ENCODE measurements around the gene HDC. TPM values are rescaled to one million over a fixed set of nuclear protein-coding genes. Genes with fewer than 3 reads are reported as not detected.

HDC gene
- total RNA-seq, 2 donors from 2014 or later = not detected

DNA sequence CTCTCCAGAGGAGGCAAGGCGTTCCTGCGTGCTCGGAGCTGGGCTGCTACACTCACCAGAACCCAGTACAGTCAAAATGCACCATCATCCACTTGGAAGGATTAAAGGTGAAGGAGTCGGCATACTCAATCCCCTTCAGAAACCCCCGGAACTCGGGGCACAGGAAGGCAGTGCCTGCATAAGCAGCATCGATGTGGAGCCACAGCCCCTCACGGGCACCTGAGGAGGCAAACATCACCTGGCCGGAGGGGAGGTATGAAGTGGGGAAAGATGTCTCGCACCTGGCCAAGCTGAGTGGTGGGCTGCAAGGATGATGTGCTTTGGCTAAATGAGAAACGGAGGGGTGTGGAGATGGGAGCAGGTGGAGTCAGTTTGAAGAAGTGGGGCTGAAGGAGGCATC is 13.0 kb downstream of the HDC start:
- no peak for DNase-seq (ENCODE audit: low spot score)
- H3K4me1 ChIP-seq = peaks cover 0 to 8% of the 10 kb centered on the region in 2 donors
- no peak overlapping the region for H3K27ac ChIP-seq
- no peak overlapping the region for H3K4me3 ChIP-seq
- no peaks in the 10 kb centered on the region for H3K27me3 ChIP-seq
- H3K36me3 ChIP-seq = no peaks in the 10 kb centered on the region
- TF ChIP-seq, protein P1, sequence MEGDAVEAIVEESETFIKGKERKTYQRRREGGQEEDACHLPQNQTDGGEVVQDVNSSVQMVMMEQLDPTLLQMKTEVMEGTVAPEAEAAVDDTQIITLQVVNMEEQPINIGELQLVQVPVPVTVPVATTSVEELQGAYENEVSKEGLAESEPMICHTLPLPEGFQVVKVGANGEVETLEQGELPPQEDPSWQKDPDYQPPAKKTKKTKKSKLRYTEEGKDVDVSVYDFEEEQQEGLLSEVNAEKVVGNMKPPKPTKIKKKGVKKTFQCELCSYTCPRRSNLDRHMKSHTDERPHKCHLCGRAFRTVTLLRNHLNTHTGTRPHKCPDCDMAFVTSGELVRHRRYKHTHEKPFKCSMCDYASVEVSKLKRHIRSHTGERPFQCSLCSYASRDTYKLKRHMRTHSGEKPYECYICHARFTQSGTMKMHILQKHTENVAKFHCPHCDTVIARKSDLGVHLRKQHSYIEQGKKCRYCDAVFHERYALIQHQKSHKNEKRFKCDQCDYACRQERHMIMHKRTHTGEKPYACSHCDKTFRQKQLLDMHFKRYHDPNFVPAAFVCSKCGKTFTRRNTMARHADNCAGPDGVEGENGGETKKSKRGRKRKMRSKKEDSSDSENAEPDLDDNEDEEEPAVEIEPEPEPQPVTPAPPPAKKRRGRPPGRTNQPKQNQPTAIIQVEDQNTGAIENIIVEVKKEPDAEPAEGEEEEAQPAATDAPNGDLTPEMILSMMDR (IDR thresholded peaks at IDR 0.05) = no peak
- H3K9me3 ChIP-seq = no peaks in the 10 kb centered on the region

DNA sequence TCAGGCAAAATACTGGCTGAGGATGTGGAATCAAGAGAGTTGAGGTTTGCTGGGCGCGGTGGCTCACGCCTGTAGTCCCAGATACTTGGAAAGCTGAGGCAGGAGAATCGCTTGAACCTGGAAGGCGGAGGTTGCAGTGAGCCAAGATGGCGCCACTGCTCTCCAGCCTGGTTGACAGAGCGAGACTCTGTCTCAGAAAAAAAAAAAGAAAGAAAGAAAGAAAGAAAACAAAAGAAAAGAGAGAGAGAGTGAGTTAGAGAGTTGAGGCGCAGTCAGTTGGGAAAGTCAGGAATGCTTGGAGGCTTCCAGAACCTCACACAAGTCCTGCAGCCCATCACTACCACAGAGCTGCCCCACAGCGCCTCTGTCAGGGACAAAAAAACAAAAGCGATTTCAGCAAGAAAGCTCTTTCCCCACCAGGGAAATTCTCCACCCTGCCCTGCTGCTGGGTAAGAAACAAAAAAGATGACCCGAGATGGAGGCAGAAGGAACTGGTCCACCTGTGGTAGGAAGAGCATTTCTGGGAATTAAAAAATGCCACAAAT is 13.8 kb downstream of the HDC start:
- H3K4me1 ChIP-seq = peaks cover 0 to 8% of the 10 kb centered on the region in 2 donors
- no peaks in the 10 kb centered on the region for H3K9me3 ChIP-seq
- TF ChIP-seq, protein P1 (IDR thresholded peaks at IDR 0.05) = no peak
- DNase-seq (ENCODE audit: low spot score) = no peak
- no peaks in the 10 kb centered on the region for H3K36me3 ChIP-seq
- H3K4me3 ChIP-seq = no peak overlapping the region
- H3K27me3 ChIP-seq = no peaks in the 10 kb centered on the region
- no peak overlapping the region for H3K27ac ChIP-seq

DNA sequence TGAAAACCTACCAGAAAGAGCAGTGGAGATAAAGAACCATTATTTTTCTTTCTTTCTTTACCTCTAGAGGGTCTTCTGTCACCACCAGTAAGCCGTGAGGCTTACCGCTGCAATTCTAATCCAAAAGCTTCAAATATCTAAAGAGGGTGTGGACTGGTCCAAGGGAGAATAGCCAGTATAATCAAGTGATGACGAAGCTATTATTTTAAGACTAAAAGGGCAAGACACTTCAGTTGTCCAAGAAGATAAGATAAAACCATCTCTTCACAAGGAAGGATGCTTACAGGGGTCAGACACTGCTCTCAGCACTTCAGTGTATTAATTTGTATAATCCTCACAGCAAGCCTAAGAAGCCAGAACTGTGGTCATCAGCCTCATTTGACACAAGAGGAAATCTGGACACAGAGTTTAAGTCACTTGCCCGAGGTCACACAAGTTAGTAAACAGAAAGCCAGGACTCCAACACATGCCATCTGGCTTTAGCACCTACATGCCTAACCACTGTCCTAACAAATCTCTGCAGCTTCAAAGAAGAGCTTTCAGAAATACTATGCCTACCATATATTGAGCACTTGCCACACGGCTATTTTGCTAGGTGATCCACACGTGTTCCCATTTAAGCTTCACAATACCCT is 14.6 kb downstream of the HDC start:
- no peak overlapping the region for H3K4me3 ChIP-seq
- TF ChIP-seq, protein P1 (IDR thresholded peaks at IDR 0.05) = no peak
- H3K9me3 ChIP-seq = no peaks in the 10 kb centered on the region
- H3K27me3 ChIP-seq = no peaks in the 10 kb centered on the region
- H3K36me3 ChIP-seq = no peaks in the 10 kb centered on the region
- no peak for DNase-seq (ENCODE audit: low spot score)
- H3K27ac ChIP-seq = no peak overlapping the region
- H3K4me1 ChIP-seq = peaks cover 0 to 8% of the 10 kb centered on the region in 2 donors

DNA sequence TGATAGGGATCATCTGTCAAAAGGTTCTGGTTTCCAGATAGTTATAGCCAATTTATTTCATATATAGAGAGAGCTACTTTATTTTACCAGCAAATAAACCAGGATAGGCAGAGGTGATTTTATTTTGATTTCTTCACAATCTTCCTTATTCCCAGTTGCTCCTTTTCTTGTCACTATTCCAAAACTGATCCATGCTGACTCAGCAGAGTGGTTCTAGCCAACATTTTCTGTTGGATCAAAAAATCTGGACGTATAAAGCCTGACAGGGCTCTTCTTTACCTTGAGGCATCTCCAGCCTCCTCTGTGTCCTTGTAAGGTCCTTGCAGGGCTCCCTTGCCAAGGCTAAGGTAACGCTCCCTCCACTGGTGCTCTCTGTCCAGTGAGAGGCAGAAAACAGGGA is 15.8 kb downstream of the HDC start:
- no peaks in the 10 kb centered on the region for H3K36me3 ChIP-seq
- H3K27ac ChIP-seq = no peak overlapping the region
- no peak overlapping the region for H3K4me3 ChIP-seq
- DNase-seq (ENCODE audit: low spot score) = no peak
- TF ChIP-seq, protein P1 (IDR thresholded peaks at IDR 0.05) = no peak
- peaks cover 0 to 8% of the 10 kb centered on the region in 2 donors for H3K4me1 ChIP-seq
- no peaks in the 10 kb centered on the region for H3K27me3 ChIP-seq
- H3K9me3 ChIP-seq = no peaks in the 10 kb centered on the region

DNA sequence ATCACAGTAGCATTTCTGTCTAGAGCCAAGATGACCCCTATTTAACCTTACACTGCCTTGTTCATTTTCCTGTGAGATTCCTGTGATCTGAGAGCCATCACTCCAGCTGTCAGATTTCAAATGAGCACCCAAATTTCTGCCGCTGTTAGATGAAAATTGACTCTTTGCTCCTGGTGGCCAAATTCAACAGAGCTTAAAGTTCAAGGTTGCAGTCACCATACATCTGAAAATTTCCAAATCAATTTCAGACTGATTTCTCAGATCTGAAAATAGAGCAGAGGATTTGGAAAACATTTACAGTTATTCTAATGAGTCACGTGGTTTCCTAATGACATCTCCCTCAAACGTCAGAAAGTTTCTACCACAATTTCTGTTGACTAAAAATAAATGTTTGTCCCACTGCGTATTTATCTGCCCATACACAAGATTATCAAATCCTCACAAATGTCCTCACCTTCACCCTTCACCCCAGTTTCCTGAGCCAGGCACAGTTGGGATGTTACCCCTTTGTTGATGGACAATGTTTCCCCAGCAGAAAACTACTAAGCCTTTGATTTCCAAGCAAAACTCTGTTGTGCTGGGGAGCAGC is 16.4 kb downstream of the HDC start:
- no peak overlapping the region for H3K27ac ChIP-seq
- peaks cover 0 to 8% of the 10 kb centered on the region in 2 donors for H3K4me1 ChIP-seq
- no peaks in the 10 kb centered on the region for H3K27me3 ChIP-seq
- no peak for DNase-seq (ENCODE audit: low spot score)
- H3K4me3 ChIP-seq = no peak overlapping the region
- H3K36me3 ChIP-seq = no peaks in the 10 kb centered on the region
- TF ChIP-seq, protein P1 (IDR thresholded peaks at IDR 0.05) = no peak
- no peaks in the 10 kb centered on the region for H3K9me3 ChIP-seq
